Ascending aorta (tissue), 2 donors: ENCODE results near the gene PTPRN2. TPM values are rescaled to one million over a fixed set of nuclear protein-coding genes. Genes with fewer than 3 reads are reported as not detected.

Source experiments
- DNase-seq, 2 donors: peaks; one replicate each; pipeline ENCODE4 v3.0.0-alpha.2; 2019; ENCODE audit warnings: low spot score in 2 of 2
- H3K27ac ChIP-seq, 2 donors: fragments of 200-600 bp; sonication (generic); one replicate each; pipeline ENCODE4 v1.5.1; 2016 to 2017; ENCODE audit warnings: mild to moderate bottlenecking in 1 of 2
- H3K27me3 ChIP-seq: fragments of 200-600 bp; sonication (generic); one replicate; pipeline ENCODE4 v1.5.1; 2017
- H3K36me3 ChIP-seq, 2 donors: fragments of 200-600 bp; sonication (generic); one replicate each; pipeline ENCODE4 v1.5.1; 2016
- H3K4me1 ChIP-seq, 2 donors: fragments of 200-600 bp; sonication (generic); one replicate each; pipeline ENCODE4 v1.5.1; 2016 to 2017; ENCODE audit warnings: mild to moderate bottlenecking in 1 of 2
- H3K4me3 ChIP-seq, 2 donors: fragments of 200-600 bp; sonication (generic); one replicate each; pipeline ENCODE4 v1.5.1; 2016 to 2017; ENCODE audit warnings: mild to moderate bottlenecking in 1 of 2
- H3K9me3 ChIP-seq, 2 donors: fragments of 200-600 bp; sonication (generic); one replicate each; pipeline ENCODE4 v1.5.1; 2016
- CTCF ChIP-seq, 3 experiments: fragments of 200-600 bp in 2 of 3; fragments of 450-650 bp in 1 of 3; sonication (generic) in 2 of 3; IDR thresholded peaks; one replicate each; pipeline ENCODE4 v1.5.1; 2016 to 2019; ENCODE audit warnings: antibody characterized with exemption in 3 of 3, mild to moderate bottlenecking in 1 of 3, moderate library complexity in 1 of 3
- intact Hi-C: fragments of 100-400 bp; cut with DNase I; formaldehyde crosslinking; loops from one replicate; pipeline ENCODE4 v1.15.1; 2023
- total RNA-seq: library from RNA; depleted of rRNA; stranded (reverse); fragments of >200 nt; gene quantifications from one replicate; pipeline ENCODE4 v1.1.0, GENCODE V29; 2016

Gene PTPRN2
- total RNA-seq, 1 donor from 2014 or later, result 7.3 TPM

- Histone ChIP-seq H3K36me3 (no peaks in the 10 kb centered on the region), H3K9me3 (no peaks in the 10 kb centered on the region), H3K4me3 (no peak overlapping the region), H3K4me1 (no peaks in the 10 kb centered on the region), H3K27me3 (no peaks in the 10 kb centered on the region), H3K27ac (no peak overlapping the region)
- DNase-seq, result no peak
- no peak for TF ChIP-seq CTCF (IDR thresholded peaks at IDR 0.05)
- intact Hi-C loops, result no loop called here
These were observed 785.5 kb downstream of the PTPRN2 start for GRCh38 chr7:157801971-157802675.

GRCh38 chr7:157801113-157801512, 786.5 kb downstream of the PTPRN2 start:
- no peak overlapping the region for H3K4me3 ChIP-seq
- no peaks in the 10 kb centered on the region for H3K27me3 ChIP-seq
- no peak overlapping the region for H3K27ac ChIP-seq
- intact Hi-C loops, result no loop called here
- no peak for TF ChIP-seq CTCF (IDR thresholded peaks at IDR 0.05)
- H3K36me3 ChIP-seq, result no peaks in the 10 kb centered on the region
- H3K4me1 ChIP-seq, result no peaks in the 10 kb centered on the region
- H3K9me3 ChIP-seq, result no peaks in the 10 kb centered on the region
- no peak for DNase-seq

- Histone ChIP-seq H3K27me3 (no peaks in the 10 kb centered on the region), H3K36me3 (no peaks in the 10 kb centered on the region), H3K9me3 (no peaks in the 10 kb centered on the region), H3K27ac (no peak overlapping the region), H3K4me1 (no peaks in the 10 kb centered on the region), H3K4me3 (no peak overlapping the region)
- no peak for DNase-seq
- intact Hi-C loops, result no loop called here
- no peak for TF ChIP-seq CTCF (IDR thresholded peaks at IDR 0.05)
These were observed 787.3 kb downstream of the PTPRN2 start for GRCh38 chr7:157800281-157800680.

- Histone ChIP-seq H3K4me1 (no peaks in the 10 kb centered on the region), H3K36me3 (no peaks in the 10 kb centered on the region), H3K27me3 (no peaks in the 10 kb centered on the region), H3K9me3 (no peaks in the 10 kb centered on the region), H3K27ac (no peak overlapping the region), H3K4me3 (no peak overlapping the region)
- no peak for TF ChIP-seq CTCF (IDR thresholded peaks at IDR 0.05)
- intact Hi-C loops, result no loop called here
- no peak for DNase-seq
These were observed 788.4 kb downstream of the PTPRN2 start for GRCh38 chr7:157799076-157799685.

- Histone ChIP-seq H3K36me3 (no peaks in the 10 kb centered on the region), H3K4me1 (no peaks in the 10 kb centered on the region), H3K27ac (no peak overlapping the region), H3K9me3 (no peaks in the 10 kb centered on the region), H3K4me3 (no peak overlapping the region), H3K27me3 (no peaks in the 10 kb centered on the region)
- DNase-seq, result no peak
- no peak for TF ChIP-seq CTCF (IDR thresholded peaks at IDR 0.05)
- intact Hi-C loops, result no loop called here
These were observed 790.3 kb downstream of the PTPRN2 start for GRCh38 chr7:157797361-157797760.
